Body of pancreas (tissue), 4 donors: ENCODE measurements around the gene PTGFR. TPM values are rescaled to one million over a fixed set of nuclear protein-coding genes. Genes with fewer than 3 reads are reported as not detected.

ENCODE experiments used
- ATAC-seq: fragments of 150-250 bp; one replicate; pipeline ENCODE4 v1.9.1; 2016
- DNase-seq, 4 donors: peaks; one replicate each; pipeline ENCODE4 v3.0.0-alpha.2; 2019
- H3K27ac ChIP-seq, 4 donors: fragments of 200-600 bp; sonication (generic); 1 replicate in 3 of 4; 2 replicates in 1 of 4; pipeline versions ENCODE4 v1.5.1 to v1.6.1; 2016 to 2019; ENCODE audit warnings: mild to moderate bottlenecking in 1 of 4, mixed read lengths in 1 of 4, moderate library complexity in 1 of 4
- H3K27me3 ChIP-seq, 2 donors: fragments of 200-600 bp; sonication (generic); one replicate each; pipeline ENCODE4 v1.6.0; 2016; ENCODE audit warnings: mild to moderate bottlenecking in 1 of 2
- H3K36me3 ChIP-seq, 2 donors: fragments of 200-600 bp; sonication (generic); replicated peaks in 1 of 2; 2 replicates each; pipeline ENCODE4 v1.5.1; 2016; ENCODE audit warnings: low read depth in 2 of 2; ENCODE audit not compliant: insufficient read depth in 1 of 2
- H3K4me1 ChIP-seq: fragments of 200-600 bp; sonication (generic); one replicate; pipeline ENCODE4 v1.6.0; 2016
- H3K4me3 ChIP-seq, 2 donors: fragments of 200-600 bp; sonication (generic); 1 replicate in 1 of 2; 2 replicates in 1 of 2; pipeline ENCODE4 v1.5.1; 2016 to 2019
- H3K9me3 ChIP-seq, 3 donors: fragments of 200-600 bp; sonication (generic); 1 replicate in 2 of 3; 2 replicates in 1 of 3; pipeline ENCODE4 v1.5.1; 2016
- CTCF ChIP-seq, 7 experiments: fragments of 450-650 bp in 4 of 7; fragments of 200-600 bp in 3 of 7; sonication (generic) in 3 of 7; IDR thresholded peaks; one replicate each; pipeline ENCODE4 v1.5.1; 2016 to 2019; ENCODE audit warnings: antibody characterized with exemption in 7 of 7
- POLR2A ChIP-seq, 3 donors: fragments of 450-650 bp; IDR thresholded peaks; one replicate each; pipeline ENCODE4 v1.6.1; 2016; ENCODE audit warnings: antibody characterized with exemption in 3 of 3, mild to moderate bottlenecking in 2 of 3
- WGBS, 2 donors: methylation state at CpG; one replicate each; pipeline ENCODE4 v1.1.5; 2017; 5-methylcytosine and 5-hydroxymethylcytosine counted together
- intact Hi-C: fragments of 100-400 bp; cut with DNase I; formaldehyde crosslinking; loops from one replicate; pipeline ENCODE4 v1.15.1; 2023
- total RNA-seq, 2 donors: library from RNA; depleted of rRNA; stranded (reverse); fragments of >200 nt; gene quantifications; one replicate each; pipeline ENCODE4 v1.1.0, GENCODE V29; 2016

PTGFR gene
- total RNA-seq, 2 donors from 2014 or later, result 1.0 to 3.0 TPM

DNA sequence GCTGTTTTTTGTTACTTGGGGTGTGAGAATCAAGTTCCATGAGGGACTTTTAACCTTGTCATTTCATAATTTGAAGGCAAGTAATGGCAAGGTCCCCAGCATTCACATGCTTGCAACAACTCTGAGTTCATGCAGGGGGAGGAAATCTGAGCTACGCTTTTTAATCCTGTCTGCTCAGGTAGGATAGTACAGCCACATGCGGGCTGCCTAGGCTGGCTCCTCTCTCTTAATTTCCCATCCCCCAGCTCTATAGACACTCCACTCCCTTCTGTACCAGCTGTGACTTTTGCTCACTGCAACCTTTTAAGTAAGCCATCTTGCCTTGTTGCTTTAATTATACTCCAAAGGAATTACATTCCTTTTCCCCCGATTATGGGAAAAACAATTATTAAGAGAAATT lies 30.1 kb downstream of the PTGFR start:
- no peaks in the 10 kb centered on the region for H3K27me3 ChIP-seq
- DNase-seq (no peak), ATAC-seq (no peak)
- H3K36me3 ChIP-seq, result no peaks in the 10 kb centered on the region
- H3K4me3 ChIP-seq, result no peak overlapping the region
- no peak overlapping the region for H3K27ac ChIP-seq
- WGBS, 2 donors, result 72 to 94% methylated on average over 3 of the region's 3 CpGs
- H3K4me1 ChIP-seq, result no peaks in the 10 kb centered on the region
- no peak for TF ChIP-seq POLR2A (IDR thresholded peaks at IDR 0.05)
- no peak for TF ChIP-seq CTCF (IDR thresholded peaks at IDR 0.05)
- intact Hi-C loops, result no loop called here
- no peaks in the 10 kb centered on the region for H3K9me3 ChIP-seq

GRCh38 chr1:78522136-78522535 lies 31.4 kb downstream of the PTGFR start:
- 63 to 79% methylated on average over 2 of the region's 2 CpGs for WGBS, 2 donors
- intact Hi-C loops, result no loop called here
- Histone ChIP-seq H3K27ac (no peak overlapping the region), H3K4me3 (no peak overlapping the region), H3K9me3 (no peaks in the 10 kb centered on the region), H3K27me3 (no peaks in the 10 kb centered on the region), H3K4me1 (no peaks in the 10 kb centered on the region), H3K36me3 (no peaks in the 10 kb centered on the region)
- ATAC-seq, result no peak
- DNase-seq, result no peak
- TF ChIP-seq POLR2A (IDR thresholded peaks at IDR 0.05) (no peak), CTCF (IDR thresholded peaks at IDR 0.05) (no peak)

- DNase-seq (no peak), ATAC-seq (no peak)
- no peak overlapping the region for H3K27ac ChIP-seq
- no peaks in the 10 kb centered on the region for H3K4me1 ChIP-seq
- H3K27me3 ChIP-seq, result no peaks in the 10 kb centered on the region
- TF ChIP-seq CTCF (IDR thresholded peaks at IDR 0.05), result no peak
- no peak for TF ChIP-seq POLR2A (IDR thresholded peaks at IDR 0.05)
- intact Hi-C loops, result no loop called here
- WGBS, 2 donors, result 50 to 51% methylated on average over 2 of the region's 2 CpGs
- no peaks in the 10 kb centered on the region for H3K36me3 ChIP-seq
- no peak overlapping the region for H3K4me3 ChIP-seq
- no peaks in the 10 kb centered on the region for H3K9me3 ChIP-seq
Observed at GRCh38 chr1:78526496-78526895, 35.7 kb downstream of the PTGFR start.

DNA sequence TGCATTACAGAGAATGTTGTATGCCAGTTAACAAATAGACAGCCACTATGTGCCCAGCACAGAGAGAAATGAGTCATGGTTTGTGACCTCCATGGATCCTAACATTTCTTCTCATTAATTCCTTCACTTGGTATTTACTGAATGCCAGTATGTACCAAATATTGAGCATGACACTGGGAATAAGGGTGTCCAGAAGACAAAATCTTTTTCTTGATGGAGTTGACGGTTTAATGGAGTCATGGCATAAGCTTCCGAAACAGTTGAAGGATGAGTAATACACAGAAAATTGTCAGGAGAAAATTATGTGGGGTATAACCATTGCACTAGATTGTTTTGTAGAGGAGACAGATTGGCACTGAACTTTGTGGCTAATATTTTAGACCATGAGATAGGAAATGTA lies 36.9 kb downstream of the PTGFR start:
- intact Hi-C loops, result no loop called here
- Histone ChIP-seq H3K9me3 (no peaks in the 10 kb centered on the region), H3K27me3 (no peaks in the 10 kb centered on the region), H3K36me3 (no peaks in the 10 kb centered on the region), H3K4me3 (no peak overlapping the region), H3K27ac (no peak overlapping the region), H3K4me1 (no peaks in the 10 kb centered on the region)
- ATAC-seq (no peak), DNase-seq (no peak)
- TF ChIP-seq POLR2A (IDR thresholded peaks at IDR 0.05) (no peak), CTCF (IDR thresholded peaks at IDR 0.05) (no peak)
- 90 to 95% methylated on average over 2 of the region's 2 CpGs for WGBS, 2 donors

DNA sequence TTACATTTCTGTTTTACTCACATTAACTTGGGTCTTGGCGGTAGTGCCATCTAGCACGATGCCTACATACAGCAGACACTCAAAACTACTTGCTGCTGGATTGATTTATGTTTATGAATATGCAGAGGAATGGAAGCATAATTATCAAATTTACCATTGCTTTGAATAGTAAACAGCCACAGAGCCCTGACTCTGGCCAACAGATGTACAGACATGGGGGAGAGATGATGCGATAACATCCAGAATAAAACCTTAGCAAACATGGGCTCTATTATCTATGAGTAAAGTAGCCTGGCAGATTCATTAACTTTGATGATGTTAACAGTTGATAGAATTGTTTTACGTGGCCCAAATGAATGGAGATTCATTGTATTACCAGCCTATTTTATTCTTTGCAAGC lies 42.8 kb downstream of the PTGFR start:
- Histone ChIP-seq H3K27ac (no peak overlapping the region), H3K9me3 (no peaks in the 10 kb centered on the region), H3K27me3 (no peaks in the 10 kb centered on the region), H3K4me3 (no peak overlapping the region), H3K4me1 (no peaks in the 10 kb centered on the region), H3K36me3 (no peaks in the 10 kb centered on the region)
- intact Hi-C loops, result no loop called here
- TF ChIP-seq CTCF (IDR thresholded peaks at IDR 0.05) (no peak), POLR2A (IDR thresholded peaks at IDR 0.05) (no peak)
- DNase-seq, result no peak
- ATAC-seq, result no peak
- 84% methylated on average over 4 of the region's 4 CpGs for WGBS, 2 donors
